GM19455 (cell line): ENCODE measurements around the gene CHRNA7.

Source experiments
- ATAC-seq: cut with Tn5 transposase; IDR thresholded peaks from one replicate; pipeline ENCODE4 v1.9.1; 2021; ENCODE audit not compliant: unreplicated experiment

The CHRNA7 gene

DNA sequence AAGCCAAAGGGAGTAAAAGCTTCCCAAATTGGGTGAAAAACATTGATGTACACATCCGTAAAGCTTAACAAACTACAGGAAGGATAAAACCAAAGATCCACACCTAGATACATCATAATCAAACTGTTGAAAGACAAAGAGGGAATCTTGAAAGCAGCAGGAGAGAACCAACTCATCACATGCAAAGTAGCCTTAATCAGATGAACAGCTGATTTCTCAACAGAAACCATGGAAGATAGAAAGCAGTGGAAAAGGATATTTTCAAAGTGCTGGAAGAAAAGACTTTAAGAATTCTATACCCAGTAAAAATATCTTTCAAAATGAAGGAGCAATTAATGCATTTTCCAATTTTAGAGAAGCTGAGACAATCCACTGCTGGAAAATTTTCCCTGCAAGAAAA is 36.8 kb downstream of the CHRNA7 start:
- no peak for ATAC-seq

DNA sequence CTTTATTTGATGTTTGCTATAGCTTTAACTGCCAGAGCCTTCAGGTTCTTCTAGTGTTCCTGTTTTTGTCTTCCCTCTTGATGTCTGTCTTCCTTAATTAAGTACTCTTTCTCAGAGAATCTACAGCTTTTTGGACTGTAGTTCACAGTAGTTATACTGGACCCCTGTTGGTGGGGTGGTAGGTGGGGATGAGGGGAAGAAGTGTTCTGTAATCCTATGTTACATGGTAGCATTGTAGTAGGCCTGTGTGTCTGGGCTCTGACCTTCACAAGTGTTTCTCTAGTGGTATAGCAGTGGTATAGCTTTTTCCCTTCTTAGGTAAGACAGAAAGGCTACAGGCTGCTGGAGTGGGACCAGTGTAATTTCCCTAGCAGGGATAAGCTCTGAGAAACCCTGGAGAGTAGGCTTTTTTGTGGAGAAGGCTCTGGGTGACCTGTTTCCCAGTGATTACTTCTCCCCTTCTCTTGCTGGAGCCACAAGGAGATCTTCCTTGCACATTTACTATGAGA is 59.6 kb downstream of the CHRNA7 start:
- ATAC-seq, result no peak

DNA sequence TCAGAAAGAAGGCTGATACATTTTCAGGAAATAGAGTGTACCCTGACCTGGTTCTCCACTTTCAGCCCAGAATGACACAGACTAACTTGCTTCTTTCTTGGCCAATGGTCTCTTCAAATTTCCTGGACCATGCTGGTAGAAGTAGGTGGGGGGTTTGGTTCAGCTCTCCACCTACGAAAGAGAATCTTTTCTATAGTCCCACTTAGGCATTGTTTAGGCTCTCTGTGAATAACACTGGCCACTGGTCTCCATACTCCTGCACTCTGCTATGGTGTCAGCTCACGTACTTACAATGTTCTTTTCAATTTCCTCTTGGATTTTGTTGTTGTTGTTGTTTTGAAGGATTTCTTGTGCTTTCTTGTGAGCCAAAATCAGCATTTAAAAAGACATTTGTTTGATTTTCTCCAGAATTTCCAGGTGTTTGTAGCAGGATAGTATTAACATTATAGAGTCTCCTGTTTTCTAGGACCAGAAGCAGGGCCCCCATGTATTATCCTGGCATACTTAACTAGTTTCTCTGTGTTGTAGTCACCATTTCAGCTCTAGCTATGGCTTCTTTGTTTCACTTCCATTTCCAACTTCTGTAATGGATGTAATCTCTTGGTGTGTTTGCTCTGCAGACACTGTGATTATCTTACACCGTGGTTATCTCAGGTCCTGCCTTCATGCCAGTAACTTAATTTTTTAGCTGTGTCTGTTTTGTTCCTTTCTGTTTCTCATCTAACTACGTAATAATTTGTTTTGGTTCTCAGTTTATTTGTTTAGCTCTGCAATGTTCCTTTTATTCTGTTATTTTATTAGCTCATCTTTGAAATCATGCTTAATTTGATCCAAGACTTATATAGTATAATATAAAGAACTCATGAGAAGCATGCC is 61.4 kb downstream of the CHRNA7 start:
- ATAC-seq, result no peak

GRCh38 chr15:32096213-32096612 is 65.9 kb downstream of the CHRNA7 start:
- ATAC-seq, result no peak

GRCh38 chr15:32096916-32097617 is 66.8 kb downstream of the CHRNA7 start:
- ATAC-seq, result no peak

GRCh38 chr15:32098033-32098432 is 67.7 kb downstream of the CHRNA7 start:
- no peak for ATAC-seq

DNA sequence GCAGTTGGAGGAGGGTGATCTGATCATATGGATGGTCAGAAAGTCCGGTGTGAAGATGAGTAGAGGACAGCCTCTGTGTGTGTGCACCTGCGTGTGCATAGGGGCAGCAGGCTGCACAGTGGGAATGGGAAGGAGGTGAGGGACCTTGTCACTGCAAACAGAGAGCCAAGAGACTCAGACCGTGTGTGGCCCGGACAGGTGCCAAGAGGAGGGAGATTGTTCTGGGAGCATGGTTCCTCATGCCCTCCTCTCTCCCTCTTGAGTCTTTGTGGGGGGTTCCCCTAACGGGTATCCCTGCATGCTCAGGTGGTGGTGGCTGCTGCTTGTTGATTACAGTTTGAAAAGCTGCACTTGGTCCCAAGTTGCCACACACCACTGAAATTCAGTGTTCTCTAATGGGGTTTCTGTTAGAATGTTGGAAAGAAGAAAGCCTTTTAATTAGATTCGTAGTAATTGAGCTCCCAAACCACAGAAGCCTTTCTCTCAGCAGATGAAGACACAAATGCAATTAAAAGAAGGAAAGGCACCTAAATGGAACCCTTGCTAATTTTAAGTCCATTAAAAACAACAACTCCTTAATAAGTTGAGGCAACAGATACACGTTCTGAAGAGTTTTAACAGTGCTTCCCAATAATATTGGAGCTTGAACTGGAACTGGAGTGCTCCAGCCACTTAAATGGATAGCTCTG is 68.9 kb downstream of the CHRNA7 start:
- no peak for ATAC-seq

- no peak for ATAC-seq
These were observed 69.8 kb downstream of the CHRNA7 start for GRCh38 chr15:32099956-32100684.

DNA sequence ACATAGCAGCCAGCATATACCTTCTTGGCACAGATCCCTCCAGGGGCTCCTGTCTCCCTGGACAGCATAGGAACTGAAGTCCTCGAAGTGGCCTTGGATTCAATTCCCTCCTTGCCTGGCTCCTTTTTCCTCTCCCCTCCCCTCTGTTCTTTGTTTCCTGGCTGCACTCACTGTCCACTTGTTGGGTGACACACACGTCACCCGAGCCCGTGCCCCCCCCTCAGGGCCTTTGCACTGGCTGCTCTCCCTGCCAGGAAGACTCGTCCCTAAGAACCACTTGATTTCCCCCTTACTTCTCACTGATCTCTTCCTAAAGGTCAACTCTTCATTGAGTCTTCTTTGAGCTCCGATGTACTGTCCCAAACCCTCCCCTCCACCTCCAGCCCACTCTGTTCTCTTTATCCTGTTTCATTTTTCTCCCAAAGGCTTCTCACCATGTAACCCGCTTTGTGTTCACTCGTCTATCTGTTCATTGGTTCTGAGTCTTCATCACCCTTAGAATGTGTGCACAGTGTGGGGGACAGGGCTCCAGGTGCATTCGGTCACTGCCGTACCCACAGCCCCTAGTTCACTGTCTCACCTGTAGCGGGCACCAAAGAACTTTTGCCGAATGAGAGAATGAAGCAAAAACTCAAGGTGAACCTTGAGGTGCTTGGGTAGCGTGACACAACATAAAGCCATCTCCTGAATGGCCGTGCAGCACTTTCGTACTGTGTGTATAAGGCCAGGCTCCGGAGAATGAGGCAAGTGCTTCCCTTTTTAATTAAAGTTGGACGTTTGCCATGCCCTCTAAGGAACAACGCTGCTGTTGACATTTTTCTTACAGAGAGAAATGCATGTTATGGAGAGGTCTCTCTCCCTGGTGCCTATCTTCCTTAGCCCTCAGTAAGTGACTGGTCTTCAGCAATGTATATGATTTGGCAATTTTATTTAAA is 74.0 kb downstream of the CHRNA7 start:
- no peak for ATAC-seq

GRCh38 chr15:32105258-32106241 is 75.2 kb downstream of the CHRNA7 start:
- no peak for ATAC-seq

- no peak for ATAC-seq
These were observed 76.4 kb downstream of the CHRNA7 start for GRCh38 chr15:32106401-32107381.

DNA sequence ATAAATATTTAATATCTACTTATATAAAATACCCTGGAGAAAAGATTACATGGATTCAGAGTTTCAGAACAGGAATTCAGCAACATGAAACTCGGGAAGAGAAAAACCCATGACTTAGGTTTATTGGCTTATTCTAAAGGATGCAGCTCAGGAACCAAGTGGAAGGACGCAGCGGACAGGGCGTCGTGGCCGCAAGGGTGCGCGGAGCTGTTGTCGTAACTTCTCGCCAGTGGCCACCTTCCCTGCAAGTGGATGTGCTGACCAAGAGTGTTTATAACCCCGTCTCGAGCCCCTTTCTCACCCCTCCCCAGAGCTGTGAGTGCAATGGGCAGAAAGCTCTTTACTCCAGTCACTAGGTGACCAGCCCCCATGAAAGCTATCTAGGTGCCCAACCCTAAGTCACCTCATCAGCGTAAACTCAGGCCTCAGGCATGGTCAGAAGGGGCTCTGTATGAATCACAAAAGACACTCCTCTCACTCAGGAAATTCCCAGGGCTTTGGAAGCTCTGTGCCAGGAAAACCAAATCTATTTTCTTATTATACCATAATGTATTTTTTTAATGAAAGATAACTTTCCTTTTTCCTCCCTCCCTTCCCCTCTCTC is 77.3 kb downstream of the CHRNA7 start:
- ATAC-seq, result no peak

- no peak for ATAC-seq
These were observed 78.3 kb downstream of the CHRNA7 start for GRCh38 chr15:32108661-32109060.

GRCh38 chr15:32112101-32112500 is 81.8 kb downstream of the CHRNA7 start:
- no peak for ATAC-seq

GRCh38 chr15:32113224-32113623 is 82.9 kb downstream of the CHRNA7 start:
- ATAC-seq, result no peak

GRCh38 chr15:32117122-32117521 is 86.8 kb downstream of the CHRNA7 start:
- ATAC-seq, result no peak

GRCh38 chr15:32119286-32119685 is 89.0 kb downstream of the CHRNA7 start:
- ATAC-seq, result no peak
